Effector memory CD8-positive, alpha-beta T cell (primary cell): ENCODE measurements around the gene MDM2.

Experiments
- ATAC-seq: fragments of 150-1000 bp; cut with Tn5 transposase; replicated peaks from 2 replicates; pipeline ENCODE4 v1.10.0; 2021; ENCODE audit warnings: mild to moderate bottlenecking, moderate library complexity
- DNase-seq, 3 experiments: peaks; one replicate each; pipeline ENCODE4 v3.0.0; 2021
- H3K27ac Mint-ChIP-seq, 2 donors: one replicate each; pipeline ENCODE4 v1.8.0; 2022; ENCODE audit warnings: mild to moderate bottlenecking in 2 of 2, mixed read lengths in 2 of 2, moderate library complexity in 2 of 2
- H3K27me3 Mint-ChIP-seq, 2 donors: one replicate each; pipeline ENCODE4 v1.8.0; 2022; ENCODE audit warnings: mixed read lengths in 2 of 2
- H3K36me3 Mint-ChIP-seq: one replicate; pipeline ENCODE4 v1.8.0; 2022; ENCODE audit warnings: mild to moderate bottlenecking, moderate library complexity, mixed read lengths; ENCODE audit not compliant: insufficient read depth
- H3K4me1 Mint-ChIP-seq, 2 donors: one replicate each; pipeline ENCODE4 v1.8.0; 2022; ENCODE audit warnings: low read depth in 2 of 2, mixed read lengths in 2 of 2
- H3K4me3 Mint-ChIP-seq, 2 donors: one replicate each; pipeline ENCODE4 v1.8.0; 2022; ENCODE audit warnings: mild to moderate bottlenecking in 2 of 2, mixed read lengths in 2 of 2, moderate library complexity in 2 of 2
- H3K9me3 Mint-ChIP-seq, 2 donors: one replicate each; pipeline ENCODE4 v1.8.0; 2022; ENCODE audit warnings: mixed read lengths in 2 of 2

Gene MDM2

GRCh38 chr12:68896881-68897540 lies 89.0 kb downstream of the MDM2 start:
- H3K36me3 Mint-ChIP-seq, result no peaks in the 10 kb centered on the region
- H3K4me3 Mint-ChIP-seq, result no peak overlapping the region
- peaks cover 0 to 3% of the 10 kb centered on the region in 2 donors for H3K4me1 Mint-ChIP-seq
- ATAC-seq, result no peak
- DNase-seq, result no peak
- no peak overlapping the region for H3K27ac Mint-ChIP-seq
- no peaks in the 10 kb centered on the region for H3K9me3 Mint-ChIP-seq
- H3K27me3 Mint-ChIP-seq, result peaks cover 34 to 76% of the 10 kb centered on the region in 2 donors

GRCh38 chr12:68899251-68899771 lies 91.3 kb downstream of the MDM2 start:
- no peak overlapping the region for H3K4me3 Mint-ChIP-seq
- H3K4me1 Mint-ChIP-seq, result peaks cover 0 to 3% of the 10 kb centered on the region in 2 donors

GRCh38 chr12:68900241-68900640 lies 92.3 kb downstream of the MDM2 start:
- ATAC-seq, result no peak
- Mint-ChIP-seq H3K4me3 (no peak overlapping the region), H3K9me3 (no peaks in the 10 kb centered on the region), H3K36me3 (no peaks in the 10 kb centered on the region), H3K4me1 (peaks cover 0 to 3% of the 10 kb centered on the region in 2 donors), H3K27ac (no peak overlapping the region), H3K27me3 (peaks cover 24 to 73% of the 10 kb centered on the region in 2 donors)
- DNase-seq, result no peak

More at GRCh38 chr12:68899251-68899771, 91.3 kb downstream of the MDM2 start:
- H3K27ac Mint-ChIP-seq, result no peak overlapping the region
- H3K27me3 Mint-ChIP-seq, result peaks cover 27 to 68% of the 10 kb centered on the region in 2 donors
- ATAC-seq (no peak), DNase-seq (no peak)
- no peaks in the 10 kb centered on the region for H3K9me3 Mint-ChIP-seq
- no peaks in the 10 kb centered on the region for H3K36me3 Mint-ChIP-seq
